Endodermal cell (in vitro differentiated cells): ENCODE data around the gene PAK2. TPM values are rescaled to one million over a fixed set of nuclear protein-coding genes. Genes with fewer than 3 reads are reported as not detected.

Source experiments
- DNase-seq: peaks from one replicate; pipeline ENCODE4 v3.0.0-alpha.2; 2017
- H3K27ac ChIP-seq: 2 replicates; pipeline ENCODE4 v1.5.1; 2013; ENCODE audit warnings: mild to moderate bottlenecking, low read depth, low read length, moderate library complexity
- H3K27me3 ChIP-seq: 2 replicates; pipeline ENCODE4 v1.6.1; 2013; ENCODE audit warnings: mild to moderate bottlenecking, low read length, moderate library complexity; ENCODE audit not compliant: insufficient read depth, control insufficient read depth, poor library complexity, severe bottlenecking
- H3K36me3 ChIP-seq: 2 replicates; pipeline ENCODE4 v1.7.0; 2013; ENCODE audit warnings: mild to moderate bottlenecking, low read length, moderate library complexity; ENCODE audit not compliant: control insufficient read depth, insufficient read depth
- H3K4me1 ChIP-seq: one replicate; pipeline ENCODE4 v1.7.0; 2013; ENCODE audit warnings: low read length; ENCODE audit not compliant: control insufficient read depth, insufficient read depth
- H3K4me3 ChIP-seq: 2 replicates; pipeline ENCODE4 v1.5.1; 2013; ENCODE audit warnings: mild to moderate bottlenecking, low read length, moderate library complexity
- H3K9ac ChIP-seq: 2 replicates; pipeline ENCODE4 v1.6.1; 2013; ENCODE audit warnings: mild to moderate bottlenecking, low read length, moderate library complexity; ENCODE audit not compliant: poor library complexity, severe bottlenecking; ENCODE audit errors: extremely low read depth
- H3K9me3 ChIP-seq: 2 replicates; pipeline ENCODE4 v1.6.1; 2013; ENCODE audit warnings: mild to moderate bottlenecking, low read length, moderate library complexity; ENCODE audit not compliant: control insufficient read depth
- H3K27ac Mint-ChIP-seq: 2 replicates; pipeline ENCODE4 v1.8.0; 2020; ENCODE audit warnings: mixed read lengths
- H3K27me3 Mint-ChIP-seq: 2 replicates; pipeline ENCODE4 v1.8.0; 2021; ENCODE audit warnings: mild to moderate bottlenecking, mixed read lengths; ENCODE audit not compliant: insufficient read depth
- H3K36me3 Mint-ChIP-seq: 2 replicates; pipeline ENCODE4 v1.8.0; 2020; ENCODE audit warnings: low read depth, mixed read lengths
- H3K4me1 Mint-ChIP-seq: 2 replicates; pipeline ENCODE4 v1.8.0; 2020; ENCODE audit warnings: mixed read lengths
- H3K4me3 Mint-ChIP-seq: 2 replicates; pipeline ENCODE4 v1.8.0; 2020; ENCODE audit warnings: mild to moderate bottlenecking, moderate library complexity, mixed read lengths
- H3K9me3 Mint-ChIP-seq: 2 replicates; pipeline ENCODE4 v1.8.0; 2020; ENCODE audit warnings: mild to moderate bottlenecking, mixed read lengths
- CTCF ChIP-seq: fragments of 200-600 bp; sonication (generic); conservative IDR thresholded peaks from 2 replicates; pipeline ENCODE4 v1.5.0; 2021; ENCODE audit warnings: antibody characterized with exemption, mild to moderate bottlenecking
- WGBS, 2 experiments: methylation state at CpG; one replicate each; pipeline versions ENCODE4 v1.1.5 to v1.1.7; 2013; ENCODE audit warnings: missing lambda C conversion rate in 2 of 2, mixed read lengths in 1 of 2; ENCODE audit not compliant: insufficient coverage in 1 of 2, insufficient read length in 1 of 2; 5-methylcytosine and 5-hydroxymethylcytosine counted together
- total RNA-seq, 2 donors: library from RNA; stranded (reverse); fragmentation: NEBNext Ultra II Directional in 1 of 2; extraction: Animal tissue kit (Norgen Biotek cat#: 25700) in 1 of 2; gene quantifications; 2 replicates in 1 of 2; 3 replicates in 1 of 2; pipeline ENCODE4 v1.2.1, GENCODE V29; 2021

The PAK2 gene
- total RNA-seq, 2 donors from 2014 or later = 58.7 to 76.6 TPM

DNA sequence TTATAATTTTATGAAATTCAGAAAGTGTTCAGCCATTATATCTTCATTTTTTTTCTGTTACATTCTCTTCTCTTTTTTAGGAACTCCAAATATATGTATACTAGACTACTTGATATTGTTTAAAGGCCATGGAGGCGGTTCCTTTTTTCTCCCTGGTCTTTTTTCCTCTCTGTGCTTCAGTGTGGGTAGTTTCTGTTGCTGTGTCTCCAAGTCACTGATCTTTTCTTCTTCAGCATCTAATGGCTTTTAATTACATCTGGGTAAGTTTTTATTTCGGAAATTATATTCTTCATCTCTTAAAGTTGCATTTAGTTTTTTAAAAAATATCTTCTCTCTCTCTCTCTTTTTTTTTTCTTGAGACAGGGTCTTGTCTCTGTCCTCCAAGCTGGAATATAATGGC, 18.6 kb upstream of the PAK2 start:
- Mint-ChIP-seq H3K27ac (no peak overlapping the region), H3K9me3 (peaks cover 14% of the 10 kb centered on the region), H3K27me3 (no peaks in the 10 kb centered on the region), H3K36me3 (peaks cover 45% of the 10 kb centered on the region), H3K4me1 (no peaks in the 10 kb centered on the region), H3K4me3 (no peak overlapping the region)
- no peak overlapping the region for H3K4me3 ChIP-seq
- no peak for TF ChIP-seq CTCF
- no peaks in the 10 kb centered on the region for H3K27me3 ChIP-seq
- no peak for DNase-seq
- peaks cover 40% of the 10 kb centered on the region for H3K36me3 ChIP-seq
- no peaks in the 10 kb centered on the region for H3K4me1 ChIP-seq
- no peak overlapping the region for H3K27ac ChIP-seq
- no CpG with 5 or more reads among the region's 2 CpGs for WGBS, 2 experiments
- H3K9ac ChIP-seq = no peak overlapping the region
- H3K9me3 ChIP-seq = peaks cover 14% of the 10 kb centered on the region

- 85 to 94% methylated on average over 3 to 5 of the region's 7 CpGs for WGBS, 2 experiments
- no peak for TF ChIP-seq CTCF
- no peak overlapping the region for H3K27ac Mint-ChIP-seq
- Histone ChIP-seq H3K9ac (no peak overlapping the region), H3K27me3 (no peaks in the 10 kb centered on the region), H3K27ac (no peak overlapping the region), H3K9me3 (no peaks in the 10 kb centered on the region), H3K4me1 (no peaks in the 10 kb centered on the region), H3K4me3 (no peak overlapping the region), H3K36me3 (peaks cover 37% of the 10 kb centered on the region)
- no peaks in the 10 kb centered on the region for H3K4me1 Mint-ChIP-seq
- no peaks in the 10 kb centered on the region for H3K9me3 Mint-ChIP-seq
- no peak overlapping the region for H3K4me3 Mint-ChIP-seq
- peaks cover 33% of the 10 kb centered on the region for H3K36me3 Mint-ChIP-seq
- DNase-seq = no peak
- no peaks in the 10 kb centered on the region for H3K27me3 Mint-ChIP-seq
Observed at GRCh38 chr3:196726788-196727675, 12.6 kb upstream of the PAK2 start.

DNA sequence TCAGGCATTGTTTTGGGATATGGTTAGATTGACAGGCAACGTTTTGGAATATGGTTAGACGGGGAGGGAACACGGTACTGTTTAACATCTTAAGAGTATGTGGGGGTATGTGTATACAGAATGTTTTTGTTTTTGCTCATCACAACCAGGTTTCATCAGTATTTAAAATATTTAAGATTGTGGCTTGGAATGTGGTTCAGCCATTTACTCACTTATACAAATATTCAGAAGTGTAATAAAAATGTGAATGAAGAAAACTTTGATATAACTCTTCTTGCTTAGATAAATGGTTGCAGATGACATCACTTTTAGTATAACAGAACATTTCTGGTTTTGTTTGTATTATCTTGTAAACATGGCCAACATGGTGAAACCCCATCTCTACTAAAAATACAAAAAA, 3.9 kb upstream of the PAK2 start:
- Histone ChIP-seq H3K4me1 (no peaks in the 10 kb centered on the region), H3K36me3 (peaks cover 21% of the 10 kb centered on the region), H3K4me3 (no peak overlapping the region), H3K9me3 (peaks cover 6% of the 10 kb centered on the region), H3K27ac (no peak overlapping the region), H3K9ac (no peak overlapping the region), H3K27me3 (no peaks in the 10 kb centered on the region)
- WGBS, 2 experiments = 98 to 100% methylated on average over 3 of the region's 3 CpGs
- no peak for TF ChIP-seq CTCF
- Mint-ChIP-seq H3K4me1 (no peaks in the 10 kb centered on the region), H3K4me3 (no peak overlapping the region), H3K27me3 (no peaks in the 10 kb centered on the region), H3K36me3 (peaks cover 30% of the 10 kb centered on the region), H3K27ac (no peak overlapping the region), H3K9me3 (peaks cover 11% of the 10 kb centered on the region)
- DNase-seq = no peak
